Stimulated activated CD8-positive, alpha-beta memory T cell treated with anti-CD3 and anti-CD28 coated beads, Interleukin-4, amount 100 ng/mL, for 24 hours (primary cell): ENCODE measurements around the gene APP.

ENCODE experiments used
- DNase-seq: peaks from one replicate; pipeline ENCODE4 v3.0.0-alpha.2; 2020; ENCODE audit warnings: low read depth

The APP gene

GRCh38 chr21:26126168-26126553 is 44.4 kb downstream of the APP start:
- DNase-seq = no peak

- DNase-seq = no peak
Observed at GRCh38 chr21:26125433-26126167, 45.0 kb downstream of the APP start.

GRCh38 chr21:26124896-26125295 is 45.7 kb downstream of the APP start:
- DNase-seq = no peak

- DNase-seq = no peak
Observed at GRCh38 chr21:26124421-26124833, 46.1 kb downstream of the APP start.

GRCh38 chr21:26123012-26123411 is 47.6 kb downstream of the APP start:
- DNase-seq = no peak

GRCh38 chr21:26120828-26121227 is 49.7 kb downstream of the APP start:
- DNase-seq = no peak

GRCh38 chr21:26119906-26120305 is 50.7 kb downstream of the APP start:
- DNase-seq = no peak

GRCh38 chr21:26118938-26119540 is 51.5 kb downstream of the APP start:
- no peak for DNase-seq

- DNase-seq = no peak
Observed at GRCh38 chr21:26117972-26118367, 52.6 kb downstream of the APP start.

GRCh38 chr21:26117324-26117971 is 53.1 kb downstream of the APP start:
- DNase-seq = no peak

- DNase-seq = no peak
Observed at GRCh38 chr21:26116456-26117011, 54.0 kb downstream of the APP start.

- DNase-seq = no peak
Observed at GRCh38 chr21:26115899-26116298, 54.7 kb downstream of the APP start.

- no peak for DNase-seq
Observed at GRCh38 chr21:26115305-26115704, 55.3 kb downstream of the APP start.

GRCh38 chr21:26112975-26113374 is 57.6 kb downstream of the APP start:
- DNase-seq = no peak

- no peak for DNase-seq
Observed at GRCh38 chr21:26112127-26112742, 58.3 kb downstream of the APP start.

- no peak for DNase-seq
Observed at GRCh38 chr21:26110715-26111114, 59.9 kb downstream of the APP start.

GRCh38 chr21:26107429-26107828 is 63.1 kb downstream of the APP start:
- no peak for DNase-seq

- no peak for DNase-seq
Observed at GRCh38 chr21:26106562-26106961, 64.0 kb downstream of the APP start.

- DNase-seq = no peak
Observed at GRCh38 chr21:26105819-26106218, 64.8 kb downstream of the APP start.

- no peak for DNase-seq
Observed at GRCh38 chr21:26100573-26100972, 70.0 kb downstream of the APP start.

GRCh38 chr21:26099610-26100219 is 70.9 kb downstream of the APP start:
- DNase-seq = no peak

GRCh38 chr21:26098772-26099397 is 71.7 kb downstream of the APP start:
- DNase-seq = no peak
